Stimulated activated CD8-positive, alpha-beta memory T cell treated with anti-CD3 and anti-CD28 coated beads, Interleukin-4, amount 100 ng/mL, for 24 hours (primary cell): Measurements from ENCODE around the gene NXPE2.

ENCODE experiments used
- DNase-seq: peaks from one replicate; pipeline ENCODE4 v3.0.0-alpha.2; 2020; ENCODE audit warnings: low read depth

Gene NXPE2

DNA sequence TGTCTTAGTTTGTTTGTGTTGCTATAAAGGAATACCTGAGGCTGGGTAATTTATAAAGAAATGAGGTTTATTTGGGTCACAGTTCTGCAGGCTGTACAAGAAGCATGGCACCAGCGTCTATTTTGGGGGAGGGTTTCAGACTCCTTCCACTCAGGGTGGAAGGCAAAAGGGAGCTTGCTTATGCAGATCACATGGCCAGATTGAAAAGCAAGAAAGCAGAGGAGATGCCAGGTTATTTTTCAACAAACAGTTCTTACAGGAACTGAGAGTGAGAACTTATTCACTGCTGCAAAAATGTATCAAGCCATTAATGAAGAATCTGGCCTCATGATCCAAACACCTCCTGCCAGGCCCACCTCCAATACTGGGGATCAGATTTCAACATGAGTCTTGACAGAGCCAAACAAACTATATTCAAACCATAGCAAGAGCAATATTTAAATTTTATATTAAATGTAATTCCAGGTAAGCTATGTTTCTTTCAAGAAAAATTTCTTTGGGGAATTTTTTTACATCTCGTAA lies 66.9 kb downstream of the NXPE2 start:
- DNase-seq = no peak

DNA sequence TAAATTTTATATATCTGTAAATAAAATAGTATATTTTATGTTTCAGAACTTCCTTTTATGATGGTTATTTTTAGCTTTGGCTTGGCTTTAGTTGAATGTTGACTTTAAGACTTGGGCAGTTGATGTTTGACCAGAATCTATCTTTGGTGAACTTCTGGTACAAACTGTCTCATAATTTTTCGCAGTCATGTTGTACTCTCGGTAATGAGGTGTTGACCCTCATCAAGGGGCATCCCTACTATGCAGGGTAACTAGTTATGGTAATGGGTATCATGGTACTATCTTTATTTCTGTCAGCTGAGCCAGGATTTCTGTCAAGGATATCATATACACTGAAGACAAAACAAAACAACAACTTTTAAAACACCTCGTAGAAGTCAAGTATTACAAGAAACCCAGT lies 67.7 kb downstream of the NXPE2 start:
- DNase-seq = no peak
